ENCODE measurements around the gene CDH23. TPM values are rescaled to one million over a fixed set of nuclear protein-coding genes. Genes with fewer than 3 reads are reported as not detected.

CDH23 gene
- total RNA-seq, 1 experiment from 2014 or later = 2.9 TPM

DNA sequence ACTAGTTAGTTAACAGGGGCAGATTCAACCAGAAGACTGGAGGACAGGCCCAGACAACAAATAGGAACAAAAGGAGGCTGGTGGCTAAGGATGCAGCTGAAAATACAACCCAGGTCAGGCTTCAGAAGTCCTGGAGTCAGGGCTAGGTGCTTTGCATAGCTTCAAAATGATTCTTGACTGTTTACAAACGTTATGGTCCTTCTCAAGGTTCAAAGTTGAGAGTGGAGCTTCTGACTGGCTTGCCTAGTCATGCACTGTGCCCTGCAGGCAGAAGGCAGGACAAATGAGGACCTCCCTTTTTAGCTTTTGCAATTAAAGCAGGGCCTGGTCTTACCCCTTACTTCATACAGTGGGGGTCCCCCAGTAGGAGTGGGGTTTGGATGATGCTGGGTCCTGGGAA is 4.4 kb upstream of the CDH23 start (continued):
- TF ChIP-seq ZNF281 (CRISPR knock-in tag; IDR thresholded peaks at IDR 0.05) (no peak), ZNF532 (CRISPR knock-in tag; IDR thresholded peaks at IDR 0.05; ENCODE audit: borderline replicate concordance) (no peak), SMAD4 (CRISPR knock-in tag; IDR thresholded peaks at IDR 0.05) (no peak), OVOL2 (CRISPR knock-in tag; IDR thresholded peaks at IDR 0.05; ENCODE audit: borderline replicate concordance) (no peak), MXD4 (CRISPR knock-in tag; IDR thresholded peaks at IDR 0.05; ENCODE audit: borderline replicate concordance) (no peak), FOXP1 (CRISPR knock-in tag; IDR thresholded peaks at IDR 0.05; ENCODE audit: borderline replicate concordance) (no peak), FOXJ3 (CRISPR knock-in tag; IDR thresholded peaks at IDR 0.05; ENCODE audit: borderline replicate concordance) (no peak), FOXK1 (CRISPR knock-in tag; IDR thresholded peaks at IDR 0.05) (no peak), NR3C1 (CRISPR knock-in tag; conservative IDR thresholded peaks at IDR 0.05; ENCODE audit: low read depth) (no peak), ZNF121 (CRISPR knock-in tag; IDR thresholded peaks at IDR 0.05) (no peak), ZBTB21 (CRISPR knock-in tag; IDR thresholded peaks at IDR 0.05; ENCODE audit: borderline replicate concordance) (no peak)

DNA sequence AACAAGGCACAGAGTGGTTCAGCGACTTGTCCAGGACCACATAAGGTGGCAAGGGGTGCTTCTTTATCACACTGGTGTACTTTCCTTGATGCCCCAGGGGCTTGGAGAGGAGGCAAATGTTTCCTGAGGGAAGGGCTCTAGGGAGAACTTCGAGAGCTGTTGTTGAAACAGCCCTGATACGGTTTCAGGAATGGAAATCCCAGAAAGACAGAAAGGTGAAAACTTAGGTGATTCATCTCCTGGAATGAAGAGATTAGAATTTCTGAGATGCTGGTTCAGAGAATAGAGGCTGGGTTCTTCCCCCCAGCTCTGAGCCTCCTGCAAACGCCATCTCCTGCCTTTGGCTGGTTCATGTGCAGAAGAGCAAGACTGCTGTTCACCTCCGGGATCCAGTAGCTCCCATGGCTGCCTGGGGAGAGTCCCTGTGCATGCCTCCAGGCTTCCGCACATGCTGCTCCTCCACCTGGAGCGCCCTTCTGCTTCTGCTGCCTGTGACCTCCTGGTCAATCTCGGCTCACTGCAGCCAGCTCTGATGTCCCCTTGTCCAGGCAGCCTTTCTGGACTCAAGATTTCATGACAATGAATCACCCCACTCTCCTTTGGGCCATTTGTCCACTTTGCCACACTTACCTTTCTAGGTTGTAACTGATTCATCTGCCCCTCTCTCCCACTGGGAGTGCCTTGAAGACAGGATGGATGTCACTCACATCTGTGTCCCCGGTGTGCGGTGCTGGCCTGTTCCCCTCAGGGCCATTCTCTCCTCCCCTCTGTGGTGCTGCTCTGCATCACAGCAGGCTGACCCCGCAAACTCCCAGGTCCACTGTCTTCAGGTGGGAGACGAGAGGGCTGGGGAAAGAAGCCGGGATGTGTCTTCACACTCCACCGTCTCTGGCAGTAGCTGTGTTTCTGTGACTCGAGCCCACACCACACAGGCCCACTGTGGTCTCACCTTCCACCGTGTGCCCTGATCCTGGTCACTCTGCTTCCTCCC is 3.6 kb upstream of the CDH23 start:
- no peaks in the 10 kb centered on the region for H3K9me3 Mint-ChIP-seq
- no peak overlapping the region for H3K4me3 Mint-ChIP-seq
- POLR2A ChIA-PET = no interaction called here
- DNase-seq (ENCODE audit: low spot score) (no peak), ATAC-seq (no peak)
- CTCF ChIA-PET = interaction anchor here (0.6 to 8.8 kb wide), 5 partner anchors 9 to 315 kb away, joined by 3 to 120 read pairs (median 5); partner anchors contain the start of gene SLC29A3
- no peak overlapping the region for H3K27ac Mint-ChIP-seq
- no peaks in the 10 kb centered on the region for H3K36me3 Mint-ChIP-seq
- peaks cover 35% of the 10 kb centered on the region for H3K27me3 Mint-ChIP-seq (ENCODE audit: low read depth)
- H3K4me1 Mint-ChIP-seq = peaks cover 9% of the 10 kb centered on the region
- TF ChIP-seq OVOL2 (CRISPR knock-in tag; IDR thresholded peaks at IDR 0.05; ENCODE audit: borderline replicate concordance) (no peak), ETV6 (CRISPR knock-in tag; IDR thresholded peaks at IDR 0.05) (no peak), TEAD1 (CRISPR knock-in tag; IDR thresholded peaks at IDR 0.05) (no peak), ZNF138 (CRISPR knock-in tag; conservative IDR thresholded peaks at IDR 0.05) (no peak), ESRRA (CRISPR knock-in tag; IDR thresholded peaks at IDR 0.05; ENCODE audit: borderline replicate concordance) (no peak), ATF2 (CRISPR knock-in tag; IDR thresholded peaks at IDR 0.05; ENCODE audit: borderline replicate concordance, low read depth) (no peak), ZNF423 (CRISPR knock-in tag; IDR thresholded peaks at IDR 0.05) (no peak), NR2C2 (CRISPR knock-in tag; IDR thresholded peaks at IDR 0.05) (no peak), TP53 (CRISPR knock-in tag; IDR thresholded peaks at IDR 0.05) (no peak), SMAD3 (CRISPR knock-in tag; IDR thresholded peaks at IDR 0.05; ENCODE audit: borderline replicate concordance) (no peak)
- TF ChIP-seq, protein P1, sequence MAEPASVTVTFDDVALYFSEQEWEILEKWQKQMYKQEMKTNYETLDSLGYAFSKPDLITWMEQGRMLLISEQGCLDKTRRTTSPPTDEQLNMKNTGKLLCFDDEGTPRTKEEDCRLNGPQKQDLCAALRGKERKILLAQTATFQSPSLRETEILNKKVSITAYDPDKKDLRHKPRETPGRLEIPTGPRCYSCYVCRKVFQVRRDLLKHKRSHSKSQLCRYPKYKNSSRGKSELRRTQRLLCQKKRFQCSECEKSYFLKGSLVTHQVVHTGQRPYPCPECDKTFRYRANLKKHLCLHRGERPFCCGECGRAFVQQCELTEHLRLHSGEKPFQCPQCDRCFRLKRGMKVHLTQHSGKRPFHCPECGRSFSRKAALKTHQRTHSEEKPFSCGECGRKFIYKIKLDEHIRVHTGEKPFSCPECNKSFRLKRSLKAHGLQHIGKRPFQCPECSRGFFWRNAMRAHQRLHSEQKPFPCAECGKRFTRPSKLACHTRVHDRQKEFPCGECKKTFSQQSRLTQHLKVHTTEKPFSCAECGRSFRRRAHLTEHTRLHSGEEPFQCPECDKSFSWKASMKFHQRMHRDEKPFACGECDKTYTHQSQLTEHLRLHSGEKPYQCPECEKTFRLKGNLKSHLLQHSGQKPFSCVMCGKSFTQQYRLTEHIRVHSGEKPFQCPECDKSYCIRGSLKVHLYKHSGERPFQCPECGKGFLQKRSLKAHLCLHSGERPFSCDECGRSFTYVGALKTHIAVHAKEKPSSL (CRISPR knock-in tag; conservative IDR thresholded peaks at IDR 0.05) = no peak
- TF ChIP-seq, protein P2, sequence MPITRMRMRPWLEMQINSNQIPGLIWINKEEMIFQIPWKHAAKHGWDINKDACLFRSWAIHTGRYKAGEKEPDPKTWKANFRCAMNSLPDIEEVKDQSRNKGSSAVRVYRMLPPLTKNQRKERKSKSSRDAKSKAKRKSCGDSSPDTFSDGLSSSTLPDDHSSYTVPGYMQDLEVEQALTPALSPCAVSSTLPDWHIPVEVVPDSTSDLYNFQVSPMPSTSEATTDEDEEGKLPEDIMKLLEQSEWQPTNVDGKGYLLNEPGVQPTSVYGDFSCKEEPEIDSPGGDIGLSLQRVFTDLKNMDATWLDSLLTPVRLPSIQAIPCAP (CRISPR knock-in tag; IDR thresholded peaks at IDR 0.05) = no peak
- TF ChIP-seq, protein P3, sequence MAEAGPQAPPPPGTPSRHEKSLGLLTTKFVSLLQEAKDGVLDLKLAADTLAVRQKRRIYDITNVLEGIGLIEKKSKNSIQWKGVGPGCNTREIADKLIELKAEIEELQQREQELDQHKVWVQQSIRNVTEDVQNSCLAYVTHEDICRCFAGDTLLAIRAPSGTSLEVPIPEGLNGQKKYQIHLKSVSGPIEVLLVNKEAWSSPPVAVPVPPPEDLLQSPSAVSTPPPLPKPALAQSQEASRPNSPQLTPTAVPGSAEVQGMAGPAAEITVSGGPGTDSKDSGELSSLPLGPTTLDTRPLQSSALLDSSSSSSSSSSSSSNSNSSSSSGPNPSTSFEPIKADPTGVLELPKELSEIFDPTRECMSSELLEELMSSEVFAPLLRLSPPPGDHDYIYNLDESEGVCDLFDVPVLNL (CRISPR knock-in tag; IDR thresholded peaks at IDR 0.05; ENCODE audit: borderline replicate concordance, low read depth) = no peak

Data from WTC11 (cell line).